Activated gamma-delta T cell treated with Interleukin-2 at 50 U/mL for 16 hours (primary cell): Measurements from ENCODE around the gene KDM8.
A peak's percentile ranks its signal among the peaks of the same experiment; 100 is the strongest.
"Not testable (repeated sequence)": the region's sequence is repeated elsewhere in the genome, so short reads cannot be mapped to it uniquely, and the experiment has no call there.

Source experiments
- DNase-seq: peaks from one replicate; pipeline ENCODE4 v3.0.0-alpha.2; 2020

Gene KDM8

DNA sequence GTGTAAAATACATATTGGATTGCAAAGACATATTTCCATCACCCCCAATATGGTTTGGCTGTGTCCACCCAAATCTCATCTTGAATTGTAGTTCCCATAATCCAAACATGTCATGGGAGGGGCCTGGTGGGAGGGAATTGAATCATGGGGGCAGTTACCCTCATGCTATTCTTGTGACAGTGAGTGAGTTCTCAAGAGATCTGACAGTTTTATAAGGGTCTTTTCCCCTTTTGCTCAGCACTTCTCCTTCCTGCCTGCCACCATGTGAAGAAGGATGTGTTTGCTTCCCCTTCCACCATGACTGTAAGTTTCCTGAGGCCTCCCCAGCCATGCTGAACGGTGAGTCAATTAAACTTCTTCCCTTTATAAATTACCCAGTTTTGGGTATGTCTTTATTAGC is 43.8 kb downstream of the KDM8 start:
- not testable (repeated sequence) for DNase-seq

DNA sequence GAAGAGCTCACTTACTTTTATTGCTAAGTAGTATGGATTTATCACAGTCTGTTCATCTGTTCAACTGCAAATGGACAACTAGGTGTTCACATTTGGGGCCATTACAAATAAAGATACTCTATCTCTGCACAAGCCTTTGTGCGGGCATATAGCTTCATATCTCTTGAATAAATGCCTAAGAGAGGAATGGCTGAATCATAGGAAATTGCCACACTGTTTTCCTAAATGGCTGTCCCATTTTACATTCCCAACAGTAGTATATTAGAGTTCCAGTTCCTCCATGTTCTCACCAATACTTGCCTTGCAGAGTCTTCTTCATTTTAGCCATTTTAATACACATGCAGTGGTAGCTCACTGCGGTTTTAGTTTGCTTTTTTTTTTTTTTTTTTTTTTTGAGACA is 44.7 kb downstream of the KDM8 start:
- DNase-seq, result no peak

DNA sequence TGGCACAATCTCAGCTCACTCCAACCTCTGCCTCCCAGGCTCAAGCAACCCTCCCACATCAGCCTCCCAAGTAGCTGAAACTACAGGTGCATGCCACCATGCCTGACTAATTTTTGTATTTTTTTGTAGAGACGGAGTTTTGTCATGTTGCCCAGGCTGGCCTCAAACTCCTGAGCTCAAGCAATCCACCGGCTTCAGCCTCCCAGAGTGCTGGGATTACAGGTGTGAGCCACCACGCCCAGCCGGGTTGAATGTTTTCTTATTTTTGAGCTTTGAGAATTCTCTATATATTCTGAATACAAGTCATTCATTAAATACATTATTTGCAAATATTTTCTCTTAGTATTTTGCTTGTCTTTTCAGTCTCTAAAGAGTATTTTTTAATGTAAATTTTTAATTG is 45.6 kb downstream of the KDM8 start:
- not testable (repeated sequence) for DNase-seq

DNA sequence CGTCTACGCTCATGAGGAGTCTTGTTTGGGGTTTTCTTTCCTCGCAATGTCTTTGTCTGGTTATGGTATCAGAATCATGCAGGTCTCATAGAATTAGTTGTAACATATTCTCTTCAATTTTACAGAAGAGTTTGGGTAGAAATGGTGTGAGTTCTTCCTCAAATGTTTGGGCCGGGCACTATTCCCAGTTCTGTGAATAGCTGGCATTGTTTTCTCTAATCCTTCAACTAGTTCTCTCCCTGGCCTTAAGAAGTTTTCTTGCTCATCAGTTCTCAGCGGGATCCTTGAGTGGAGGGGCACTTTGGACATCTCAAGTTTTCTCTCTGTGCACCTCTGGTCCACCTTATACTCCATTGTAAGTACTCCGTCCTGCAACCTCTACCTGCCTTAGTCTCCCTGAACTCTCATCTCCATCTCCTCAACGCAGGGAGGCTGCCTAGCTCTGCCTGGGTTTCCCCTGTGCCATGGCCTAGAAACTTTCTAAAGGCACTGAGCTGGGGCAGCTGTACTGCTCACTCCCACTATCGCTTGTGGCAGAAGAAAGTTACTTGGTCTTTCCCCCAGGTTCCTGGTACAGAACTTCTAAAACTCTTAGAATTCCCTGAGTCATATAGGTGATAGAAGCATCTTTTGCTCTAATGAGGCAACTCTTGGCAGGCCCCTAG is 48.3 kb downstream of the KDM8 start:
- DNase-seq, result no peak

DNA sequence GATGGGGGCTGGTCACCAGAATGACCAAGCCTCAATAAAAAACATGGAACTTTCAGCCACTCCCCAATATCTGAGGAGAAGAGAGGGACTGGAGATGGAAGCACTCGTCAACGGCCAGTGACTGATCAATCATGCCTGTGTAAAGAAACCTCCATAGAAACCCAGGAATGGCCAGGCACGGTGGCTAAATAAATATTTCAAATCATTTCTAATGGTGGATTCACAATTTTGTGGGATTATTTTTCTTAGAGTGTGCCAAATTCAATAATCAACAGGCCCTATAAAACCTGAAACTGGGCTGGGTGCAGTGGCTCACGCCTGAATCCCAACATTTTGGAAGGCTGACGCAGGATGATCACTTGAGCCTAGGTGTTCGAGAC is 48.9 kb downstream of the KDM8 start:
- DNase-seq, result no peak

DNA sequence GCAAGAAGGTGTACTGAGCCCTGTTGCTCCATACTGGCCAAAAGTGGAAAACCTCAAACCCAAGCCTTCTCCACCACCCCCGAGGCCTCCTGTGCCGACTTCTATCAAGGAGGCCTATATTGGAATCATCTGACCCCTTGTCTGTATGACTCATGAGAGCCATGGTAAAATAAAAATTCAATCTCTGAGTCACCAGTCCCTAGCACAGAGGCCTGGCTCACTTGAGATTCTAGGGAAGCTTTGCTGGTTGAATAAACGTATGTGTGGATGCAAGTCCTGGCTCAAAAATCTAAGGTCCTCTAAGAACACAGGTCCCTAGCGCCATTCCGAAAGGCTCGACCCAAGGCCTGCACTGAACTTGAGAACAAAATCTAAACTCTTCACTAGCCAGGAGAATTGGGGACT is 50.2 kb downstream of the KDM8 start:
- DNase-seq, result no peak

DNA sequence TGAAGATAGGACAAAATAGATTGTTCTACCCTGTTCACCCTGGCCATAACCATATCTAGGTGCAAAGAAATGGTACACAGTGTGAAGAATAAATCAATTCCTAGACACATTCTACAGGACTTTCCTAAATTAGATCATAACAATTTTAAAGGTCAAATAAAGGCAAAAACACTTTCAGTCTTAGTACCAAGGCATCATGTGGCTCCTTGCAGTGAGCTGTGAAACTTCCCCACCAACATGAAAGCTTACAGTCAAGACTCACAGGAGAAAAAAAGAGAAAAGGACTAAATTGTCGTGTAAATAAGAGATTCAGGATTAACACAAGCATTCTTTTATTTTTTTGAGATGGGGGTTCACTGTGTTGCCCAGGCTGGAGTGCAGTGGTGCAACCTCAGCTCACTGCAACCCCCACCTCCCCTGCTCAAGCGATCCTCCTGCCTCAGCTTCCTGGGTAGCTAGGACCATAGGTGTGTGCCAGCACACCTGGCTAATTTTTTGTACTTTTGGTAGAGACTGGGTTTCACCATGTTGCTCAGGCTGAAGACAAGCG is 51.0 kb downstream of the KDM8 start:
- no peak for DNase-seq

DNA sequence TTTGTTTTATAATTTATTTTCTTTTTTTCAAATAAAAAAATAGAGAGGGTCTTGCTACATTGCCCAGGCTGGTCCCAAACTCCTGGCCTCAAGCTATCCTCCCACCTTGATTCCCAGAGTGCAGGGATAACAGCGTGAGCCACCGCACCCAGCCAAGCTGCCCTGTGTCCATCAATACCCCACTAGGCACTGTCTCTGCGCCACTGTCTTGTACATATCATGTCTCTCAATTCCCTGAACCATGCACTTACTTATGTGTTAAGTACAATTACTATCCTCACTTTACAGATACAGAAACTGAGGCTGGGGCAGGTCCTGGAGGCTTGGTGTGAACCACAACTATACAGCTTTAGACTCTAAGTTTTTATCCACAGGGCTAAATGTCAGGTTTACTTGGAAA is 53.5 kb downstream of the KDM8 start:
- DNase-seq, result no peak

DNA sequence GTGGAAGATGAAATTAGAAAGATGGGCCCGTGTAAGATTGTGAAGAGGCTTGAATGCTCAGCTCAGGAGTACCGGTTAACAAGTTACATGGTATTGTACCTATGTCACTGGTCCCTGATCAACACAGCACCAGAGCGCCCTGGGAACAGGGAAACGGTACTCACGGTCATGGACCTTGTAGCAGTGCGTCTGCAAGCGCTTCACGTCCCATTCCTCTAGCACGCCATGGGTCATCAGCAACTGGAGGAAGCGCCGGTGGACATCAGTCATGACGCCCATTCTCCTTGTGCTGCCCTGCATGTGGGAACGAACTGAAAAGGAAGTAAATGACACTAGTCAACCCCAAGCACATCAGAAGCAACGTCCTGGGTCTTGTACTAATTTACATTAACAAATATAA is 53.9 kb downstream of the KDM8 start:
- DNase-seq, result no peak

DNA sequence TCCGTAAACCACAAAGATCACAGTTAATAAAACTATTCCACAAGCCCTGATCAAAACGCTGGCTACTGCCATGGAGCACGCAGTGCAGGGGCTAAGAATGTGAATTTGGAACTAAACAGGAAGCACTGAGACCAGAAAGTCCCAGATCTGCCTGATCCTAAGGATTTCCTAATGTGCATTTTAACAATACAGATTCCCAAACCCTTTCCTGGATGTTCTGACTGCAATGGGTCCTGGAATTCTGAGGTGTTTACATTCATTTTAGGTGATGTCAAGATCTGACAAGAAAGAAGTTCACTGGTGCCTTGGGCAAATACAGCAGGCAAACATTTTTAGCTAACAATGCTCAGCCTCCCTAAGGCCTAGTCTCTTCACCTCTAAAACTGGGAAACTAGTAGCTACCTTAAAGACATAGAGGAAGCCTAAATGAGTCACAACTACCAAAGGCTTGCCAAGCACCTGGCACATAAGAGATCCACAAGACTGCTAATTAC is 55.0 kb downstream of the KDM8 start:
- no peak for DNase-seq

DNA sequence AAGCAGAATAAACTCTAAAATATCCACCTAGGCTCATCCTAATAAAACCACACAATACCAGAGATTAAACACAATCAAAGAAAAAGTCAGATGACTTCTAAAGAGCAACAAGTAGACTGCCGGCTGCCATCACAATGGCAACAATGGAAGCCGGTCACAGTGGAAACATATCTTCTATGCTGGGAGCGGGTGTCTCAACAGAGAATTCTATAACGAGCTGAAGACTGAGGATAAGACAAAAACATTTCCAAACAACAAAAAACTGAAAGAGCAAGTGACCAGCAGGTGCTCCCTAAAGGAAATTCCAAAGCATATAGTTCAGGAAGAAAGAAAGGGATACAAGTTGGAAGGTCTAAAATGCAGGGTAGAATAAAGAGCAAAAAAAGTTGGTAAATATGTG is 56.4 kb downstream of the KDM8 start:
- no peak for DNase-seq

DNA sequence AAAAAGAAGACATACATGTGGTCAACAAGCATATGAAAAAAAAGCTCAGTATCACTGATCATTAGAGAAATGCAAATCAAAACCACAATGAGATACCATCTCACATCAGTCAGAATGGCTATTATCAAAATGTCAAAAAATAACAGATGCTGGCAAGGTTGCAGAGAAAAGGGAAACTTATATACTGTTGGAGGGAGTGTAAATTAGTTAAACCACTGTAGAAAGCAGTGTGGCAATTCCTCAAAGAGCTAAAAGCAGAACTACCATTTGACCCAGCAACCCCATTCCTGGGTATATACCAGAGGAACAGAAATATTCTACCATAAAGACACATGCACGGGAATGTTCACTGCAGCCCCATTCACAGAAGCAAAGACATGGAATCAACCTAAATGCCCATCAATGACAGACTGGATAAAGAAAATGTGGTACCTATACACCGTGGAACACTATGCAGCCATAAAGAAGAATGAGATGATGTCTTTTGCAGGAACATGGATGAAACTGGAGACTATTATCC is 59.6 kb downstream of the KDM8 start:
- not testable (repeated sequence) for DNase-seq

DNA sequence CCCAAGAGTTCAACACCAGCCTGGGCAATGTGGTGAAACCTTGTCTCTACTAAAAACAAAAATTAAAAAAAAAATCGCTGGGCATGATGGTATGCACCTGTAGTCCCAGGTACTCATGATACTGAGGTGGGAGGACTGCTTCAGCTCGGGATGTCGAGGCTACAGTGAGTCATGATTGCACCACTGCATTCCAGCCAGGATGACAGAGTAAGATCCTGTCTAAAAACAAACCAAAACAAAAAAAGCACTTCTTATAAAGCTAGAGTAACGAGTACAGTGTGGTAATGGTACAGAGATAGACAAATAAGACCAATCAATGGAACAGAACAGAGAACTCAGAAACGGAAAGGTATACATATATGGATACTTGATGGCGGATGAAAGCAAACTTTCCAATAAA is 60.8 kb downstream of the KDM8 start:
- no peak for DNase-seq

DNA sequence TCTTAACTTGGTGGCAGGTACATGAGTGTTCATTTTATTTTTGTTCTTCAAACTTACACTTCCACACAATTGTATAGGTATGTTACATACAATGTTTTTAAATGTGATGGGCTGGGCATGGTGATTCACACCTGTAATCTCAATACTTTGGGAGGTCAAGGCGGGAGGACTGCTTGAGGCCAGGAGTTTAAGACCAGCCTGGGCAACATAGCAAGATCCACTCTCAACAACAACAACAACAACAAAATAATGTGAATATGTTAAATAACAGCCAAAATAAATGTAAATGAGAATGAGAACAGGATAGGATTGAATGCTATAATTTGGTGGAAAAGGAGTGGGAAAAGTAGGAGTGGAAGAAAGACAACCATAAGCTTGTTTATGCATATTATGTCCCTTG is 62.7 kb downstream of the KDM8 start:
- no peak for DNase-seq

DNA sequence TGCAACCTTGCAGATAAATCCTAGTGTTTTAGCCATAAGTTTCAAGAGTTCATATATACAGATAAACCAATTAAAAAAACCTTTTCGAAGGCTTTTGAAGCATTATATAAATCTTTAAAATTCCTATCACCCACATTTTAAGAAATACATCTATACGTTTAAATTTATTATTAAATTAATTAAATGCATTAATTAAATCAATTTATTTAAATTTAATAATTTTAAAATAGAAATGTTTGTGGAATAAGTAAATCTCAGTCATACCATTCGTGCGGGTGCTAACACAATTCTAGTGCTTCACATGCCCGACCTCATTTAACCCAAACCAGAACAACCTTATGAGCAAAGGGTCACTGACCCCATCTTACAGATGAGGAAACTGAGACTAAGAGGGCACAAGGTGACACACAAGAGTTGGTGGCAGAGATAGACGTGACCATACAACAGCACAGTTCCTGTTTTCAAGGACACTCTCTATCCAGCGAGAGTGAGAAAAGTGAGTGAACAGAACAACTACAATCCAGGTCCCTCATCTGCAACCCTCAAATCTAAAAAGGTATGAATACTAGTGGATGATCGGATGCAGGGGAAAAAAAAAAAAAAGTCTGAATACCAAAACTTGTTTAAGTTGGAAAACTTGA is 63.8 kb downstream of the KDM8 start:
- DNase-seq, result no peak

DNA sequence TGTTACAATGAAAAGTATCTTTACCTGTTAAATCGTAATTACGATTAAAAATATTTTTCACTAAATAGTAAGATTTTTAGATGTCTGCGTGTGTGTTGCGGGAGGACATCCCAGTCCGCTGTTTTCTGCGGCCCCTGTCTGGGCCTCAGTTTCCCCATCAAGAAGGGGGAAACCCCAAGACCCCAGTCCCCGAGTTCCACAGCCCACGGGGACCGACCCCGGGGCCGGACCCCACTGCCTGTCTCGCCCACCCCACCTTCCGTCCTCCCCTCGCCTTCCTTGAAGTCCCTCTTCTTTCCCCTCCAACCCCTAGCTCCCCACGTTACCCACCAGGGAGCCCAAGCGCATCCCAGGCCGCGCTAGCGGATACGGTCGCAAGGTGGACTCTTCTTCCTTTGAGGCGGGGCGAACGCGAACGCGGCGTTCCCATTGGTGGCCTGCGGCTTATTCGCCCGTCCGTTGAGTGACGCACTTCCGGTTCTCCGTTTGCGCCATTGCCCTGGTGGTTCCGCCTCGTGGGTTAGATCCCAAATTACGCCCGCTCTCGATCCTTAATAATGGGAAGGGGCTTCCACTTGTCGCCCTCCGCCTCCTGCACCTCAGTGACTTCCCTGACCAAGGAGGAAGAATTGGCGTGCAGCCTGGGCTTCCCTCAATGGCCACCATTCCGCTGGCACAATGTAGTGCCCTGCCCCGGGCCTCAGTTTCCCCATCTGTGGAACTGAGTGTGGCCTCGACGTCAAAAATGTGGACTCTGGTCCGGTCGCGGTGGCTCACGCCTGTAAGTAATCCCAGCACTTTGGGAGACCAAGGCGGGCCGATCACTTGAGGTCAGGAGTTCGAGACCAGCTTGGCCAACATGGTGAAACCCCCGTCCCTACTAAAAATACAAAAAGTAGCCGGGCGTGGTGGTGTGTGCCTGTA is 65.3 kb downstream of the KDM8 start, which contains the start of gene NSMCE1:
Gene NSMCE1 (minus strand): TSS at position 397 of the 924 bp plus-strand sequence. CDS start 11,202 bp downstream, outside the sequence.
- DNase-seq, result peak; percentile 97

DNA sequence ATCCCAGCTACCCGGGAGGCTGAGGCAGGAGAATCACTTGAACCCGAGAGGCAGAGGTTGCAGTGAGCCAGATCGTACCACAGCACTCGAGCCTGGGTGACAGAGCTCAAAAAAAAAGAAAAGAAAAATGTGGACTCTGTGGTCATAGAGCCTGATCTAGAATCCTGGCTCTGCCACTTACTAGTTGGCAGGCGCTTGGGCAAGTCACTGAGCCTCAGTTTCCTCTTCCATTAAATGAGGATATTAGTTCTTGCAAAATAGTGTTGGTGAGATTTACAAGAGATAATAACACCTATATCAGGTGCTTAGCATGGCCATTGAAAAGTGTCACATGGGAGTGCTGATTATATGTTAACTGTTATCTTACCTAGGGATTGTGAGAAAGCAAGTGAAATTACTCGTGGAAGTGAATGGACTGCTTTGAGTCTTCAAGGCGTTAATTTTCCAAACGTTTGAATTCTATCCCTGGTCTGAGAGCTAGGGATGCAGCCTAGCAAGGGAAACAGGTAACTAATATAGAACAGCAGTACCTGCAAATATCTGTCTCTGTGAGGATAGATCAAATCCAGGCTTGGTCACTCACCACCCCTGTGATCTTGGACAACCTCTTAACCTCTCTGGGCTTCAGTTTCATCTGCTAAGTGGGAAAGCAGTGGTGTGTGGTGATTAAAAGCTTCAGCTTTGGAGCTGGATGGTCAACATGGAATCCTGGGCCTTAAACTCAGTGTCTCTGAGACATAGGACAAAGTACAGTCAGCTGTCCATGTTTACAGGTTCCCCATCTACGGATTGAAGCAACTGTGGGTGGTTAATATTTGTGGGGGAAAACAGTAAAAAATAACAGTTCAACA is 66.2 kb downstream of the KDM8 start:
- DNase-seq, result no peak

DNA sequence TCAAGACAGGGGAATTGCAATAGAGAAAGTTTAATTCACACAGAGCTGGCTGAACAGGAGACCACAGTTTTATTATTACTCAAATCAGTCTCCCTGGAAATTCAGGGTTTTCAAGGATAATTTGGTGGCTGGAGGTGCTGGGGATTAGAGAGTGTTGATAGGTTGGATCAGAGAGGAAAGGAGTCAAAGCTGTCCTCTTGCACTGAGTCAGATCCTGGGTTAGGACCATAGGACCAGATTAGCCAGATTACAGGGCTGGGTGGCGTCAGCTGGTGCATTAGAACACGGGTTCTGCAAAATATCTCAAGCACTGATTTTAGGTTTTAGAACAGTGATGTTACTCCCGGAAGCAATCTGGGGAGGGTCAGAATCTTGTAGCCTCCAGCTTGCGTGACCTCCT is 67.0 kb downstream of the KDM8 start:
- no peak for DNase-seq
